Lower lobe of right lung (tissue), 2 donors: Measurements from ENCODE around the gene AGXT. TPM values are rescaled to one million over a fixed set of nuclear protein-coding genes. Genes with fewer than 3 reads are reported as not detected.
A peak's percentile ranks its signal among the peaks of the same experiment; 100 is the strongest.

Experiments used
- ATAC-seq, 2 donors: fragments of 200-7000 bp; cut with Tn5 transposase; one replicate each; pipeline ENCODE4 v1.9.1; 2020 to 2022; ENCODE audit warnings: mild to moderate bottlenecking in 2 of 2, moderate library complexity in 2 of 2
- DNase-seq: peaks from one replicate; pipeline ENCODE4 v3.0.0-alpha.2; 2020
- H3K27ac ChIP-seq: fragments of 200-600 bp; one replicate; pipeline ENCODE4 v1.8.0; 2022
- H3K27me3 ChIP-seq: fragments of 200-600 bp; one replicate; pipeline ENCODE4 v1.8.0; 2022; ENCODE audit warnings: low read depth
- H3K36me3 ChIP-seq: fragments of 200-600 bp; one replicate; pipeline ENCODE4 v1.8.0; 2022; ENCODE audit warnings: mild to moderate bottlenecking
- H3K4me1 ChIP-seq: fragments of 200-600 bp; one replicate; pipeline ENCODE4 v1.8.0; 2022
- H3K4me3 ChIP-seq: fragments of 200-600 bp; one replicate; pipeline ENCODE4 v1.8.0; 2022; ENCODE audit warnings: mild to moderate bottlenecking
- H3K9me3 ChIP-seq: fragments of 200-600 bp; one replicate; pipeline ENCODE4 v1.8.0; 2022
- CTCF ChIP-seq: fragments of 200-600 bp; IDR thresholded peaks from one replicate; pipeline ENCODE4 v1.8.0; 2022; ENCODE audit warnings: antibody characterized with exemption, mild to moderate bottlenecking
- intact Hi-C: fragments of 100-400 bp; cut with DNase I; formaldehyde crosslinking; loops from one replicate; pipeline ENCODE4 v1.11.0; 2022
- total RNA-seq: library from RNA; stranded (reverse); fragmentation: NEBNext Ultra II Directional; extraction: Animal tissue kit (Norgen Biotek cat#: 25700); gene quantifications from one replicate; pipeline ENCODE4 v1.2.1, GENCODE V29; 2021
- donor health status: DM: no; HTN: yes; CAD: no; lungs with severe emphysema.

AGXT gene
- total RNA-seq, 1 donor from 2014 or later = not detected

- DNase-seq (no peak), ATAC-seq (peak; percentile 3 to 5)
- intact Hi-C loops = no loop called here
- no peak for TF ChIP-seq CTCF
- Histone ChIP-seq H3K36me3 (no peaks in the 10 kb centered on the region), H3K4me1 (peaks cover 8% of the 10 kb centered on the region), H3K4me3 (no peak overlapping the region), H3K27ac (no peak overlapping the region), H3K27me3 (peaks cover 48% of the 10 kb centered on the region), H3K9me3 (no peaks in the 10 kb centered on the region)
These were observed 35.6 kb upstream of the AGXT start for GRCh38 chr2:240832921-240833494.

GRCh38 chr2:240833724-240834285, 34.8 kb upstream of the AGXT start:
- Histone ChIP-seq H3K9me3 (no peaks in the 10 kb centered on the region), H3K27ac (no peak overlapping the region), H3K36me3 (no peaks in the 10 kb centered on the region), H3K27me3 (peaks cover 40% of the 10 kb centered on the region), H3K4me3 (no peak overlapping the region), H3K4me1 (peaks cover 8% of the 10 kb centered on the region)
- no peak for ATAC-seq
- TF ChIP-seq CTCF = no peak
- intact Hi-C loops = no loop called here
- no peak for DNase-seq

GRCh38 chr2:240834377-240834975, 34.1 kb upstream of the AGXT start:
- Histone ChIP-seq H3K36me3 (no peaks in the 10 kb centered on the region), H3K27me3 (peaks cover 37% of the 10 kb centered on the region), H3K27ac (no peak overlapping the region), H3K4me1 (peaks cover 8% of the 10 kb centered on the region), H3K9me3 (no peaks in the 10 kb centered on the region), H3K4me3 (no peak overlapping the region)
- intact Hi-C loops = no loop called here
- no peak for TF ChIP-seq CTCF
- no peak for ATAC-seq
- DNase-seq = no peak

DNA sequence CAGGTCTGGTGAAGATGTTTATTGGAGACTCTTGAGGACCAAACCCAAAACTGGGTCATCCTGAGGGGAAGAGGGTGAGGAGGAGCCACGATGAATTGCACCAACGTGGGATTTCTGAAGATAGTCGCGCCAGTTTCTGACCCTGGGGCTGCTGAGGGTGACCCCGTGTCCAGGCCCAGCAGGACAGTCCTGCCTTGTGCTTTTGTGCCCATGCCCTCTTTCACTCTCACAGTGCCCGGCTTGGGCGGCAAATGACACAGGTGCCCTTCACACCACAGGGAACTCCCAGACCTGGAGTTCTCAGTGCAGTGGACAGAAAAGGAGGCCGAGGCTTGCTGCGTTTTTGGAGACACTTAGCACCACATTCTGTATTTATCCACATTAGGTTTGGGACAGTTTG, 33.1 kb upstream of the AGXT start:
- H3K4me3 ChIP-seq = no peak overlapping the region
- DNase-seq (no peak), ATAC-seq (no peak)
- intact Hi-C loops = no loop called here
- H3K9me3 ChIP-seq = no peaks in the 10 kb centered on the region
- peaks cover 8% of the 10 kb centered on the region for H3K4me1 ChIP-seq
- TF ChIP-seq CTCF = no peak
- peaks cover 27% of the 10 kb centered on the region for H3K27me3 ChIP-seq
- no peaks in the 10 kb centered on the region for H3K36me3 ChIP-seq
- no peak overlapping the region for H3K27ac ChIP-seq

- TF ChIP-seq CTCF = no peak
These were observed 31.7 kb upstream of the AGXT start for GRCh38 chr2:240836781-240837467.

More at GRCh38 chr2:240836781-240837467, 31.7 kb upstream of the AGXT start:
- no peaks in the 10 kb centered on the region for H3K36me3 ChIP-seq
- H3K9me3 ChIP-seq = no peaks in the 10 kb centered on the region
- H3K4me3 ChIP-seq = no peak overlapping the region
- H3K4me1 ChIP-seq = peaks cover 2% of the 10 kb centered on the region
- H3K27me3 ChIP-seq = peaks cover 20% of the 10 kb centered on the region
- ATAC-seq (peak in 1 of 2 donors; percentile 6), DNase-seq (no peak)
- H3K27ac ChIP-seq = no peak overlapping the region
- intact Hi-C loops = no loop called here
